SK-N-MC (cell line): ENCODE results near the gene SPATA20.
A peak's percentile ranks its signal among the peaks of the same experiment; 100 is the strongest.

Experiments used
- DNase-seq: peaks from one replicate; pipeline ENCODE4 v3.0.0-alpha.2; 2011; ENCODE audit warnings: low read depth, low spot score
- H3K27ac ChIP-seq: fragments of 200-600 bp; sonication (generic); 2 replicates; pipeline ENCODE4 v1.5.1; 2016; ENCODE audit warnings: mixed run types
- H3K36me3 ChIP-seq: fragments of 200-600 bp; sonication (generic); 2 replicates; pipeline ENCODE4 v1.6.1; 2017; ENCODE audit warnings: antibody characterized with exemption, low read length, mixed read lengths; ENCODE audit not compliant: insufficient read depth
- H3K4me3 ChIP-seq: fragments of 200-600 bp; sonication (generic); 2 replicates; pipeline ENCODE4 v1.5.1; 2016
- H3K9ac ChIP-seq: fragments of 200-600 bp; sonication (generic); 2 replicates; pipeline ENCODE4 v1.8.0; 2017; ENCODE audit warnings: mixed run types, mixed read lengths; ENCODE audit not compliant: insufficient read length
- H3K9me3 ChIP-seq: fragments of 200-600 bp; sonication (generic); 2 replicates; pipeline ENCODE4 v1.6.1; 2017; ENCODE audit warnings: low read depth, mild to moderate bottlenecking, antibody characterized with exemption, low read length, moderate library complexity, mixed read lengths
- EZH2 ChIP-seq: fragments of 200-600 bp; sonication (generic); IDR thresholded peaks from one replicate; pipeline ENCODE4 v1.6.1; 2017; ENCODE audit warnings: antibody characterized with exemption
- FOXP2 ChIP-seq: optimal IDR thresholded peaks from 2 replicates; pipeline ENCODE3; 2011; ENCODE audit warnings: mild to moderate bottlenecking, moderate library complexity; ENCODE audit not compliant: insufficient read depth; ENCODE audit errors: extremely low read length, control extremely low read depth
- POLR2AphosphoS5 ChIP-seq: IDR thresholded peaks from 2 replicates; pipeline ENCODE4 v1.6.1; 2012; ENCODE audit warnings: mild to moderate bottlenecking, low read depth, low read length, borderline replicate concordance

The SPATA20 gene

GRCh38 chr17:50562242-50563091, 15.5 kb downstream of the SPATA20 start:
- DNase-seq, result no peak
- Histone ChIP-seq H3K36me3 (no peaks in the 10 kb centered on the region), H3K9ac (peak overlapping the region; percentile 28), H3K9me3 (no peaks in the 10 kb centered on the region), H3K4me3 (peak overlapping the region; percentile 90), H3K27ac (0 out of 2 replicates have a peak overlapping the region, but pooled peaks have one; percentile 5)
- TF ChIP-seq FOXP2 (no peak), POLR2AphosphoS5 (no peak), EZH2 (no peak)

- H3K36me3 ChIP-seq, result no peaks in the 10 kb centered on the region
- peak overlapping the region; percentile 90 for H3K4me3 ChIP-seq
- no peak for TF ChIP-seq EZH2
- no peak for TF ChIP-seq POLR2AphosphoS5
- no peak for TF ChIP-seq FOXP2
Measured at GRCh38 chr17:50563092-50563511, 16.1 kb downstream of the SPATA20 start.

DNA sequence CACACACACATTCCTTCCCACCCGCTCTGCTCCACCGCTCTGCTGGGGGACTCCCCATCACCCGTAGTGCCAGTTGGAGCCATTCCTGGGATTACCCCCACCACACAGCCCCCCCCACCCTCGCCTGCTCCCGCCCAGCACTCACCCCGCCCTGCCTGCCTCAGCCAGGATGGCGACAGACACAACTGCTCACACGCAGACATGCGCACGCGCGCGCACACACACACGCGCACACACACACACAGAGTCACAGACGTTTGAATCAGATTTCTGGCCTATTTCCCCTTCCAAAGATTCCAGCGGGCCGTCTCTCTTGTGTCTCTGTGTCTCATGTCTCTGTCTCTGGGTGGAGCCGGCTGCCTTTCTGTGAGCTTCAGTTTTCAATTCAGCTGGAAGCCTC, 17.9 kb downstream of the SPATA20 start:
- Histone ChIP-seq H3K9me3 (no peaks in the 10 kb centered on the region), H3K27ac (peak overlapping the region; percentile 96), H3K4me3 (peak overlapping the region; percentile 90), H3K36me3 (no peaks in the 10 kb centered on the region), H3K9ac (peak overlapping the region; percentile 84)
- no peak for DNase-seq
- TF ChIP-seq POLR2AphosphoS5 (peak; percentile 51; the same call in 1 of the 2 replicates), FOXP2 (no peak)

More at GRCh38 chr17:50563092-50563511, 16.1 kb downstream of the SPATA20 start:
- no peak for DNase-seq
- peak overlapping the region; percentile 96 for H3K27ac ChIP-seq
- H3K9me3 ChIP-seq, result no peaks in the 10 kb centered on the region
- H3K9ac ChIP-seq, result no peak overlapping the region

GRCh38 chr17:50565402-50566350, 18.7 kb downstream of the SPATA20 start:
- DNase-seq, result no peak
- TF ChIP-seq FOXP2 (no peak), POLR2AphosphoS5 (no peak), EZH2 (no peak)
- H3K27ac ChIP-seq, result peak overlapping the region; percentile 96

DNA sequence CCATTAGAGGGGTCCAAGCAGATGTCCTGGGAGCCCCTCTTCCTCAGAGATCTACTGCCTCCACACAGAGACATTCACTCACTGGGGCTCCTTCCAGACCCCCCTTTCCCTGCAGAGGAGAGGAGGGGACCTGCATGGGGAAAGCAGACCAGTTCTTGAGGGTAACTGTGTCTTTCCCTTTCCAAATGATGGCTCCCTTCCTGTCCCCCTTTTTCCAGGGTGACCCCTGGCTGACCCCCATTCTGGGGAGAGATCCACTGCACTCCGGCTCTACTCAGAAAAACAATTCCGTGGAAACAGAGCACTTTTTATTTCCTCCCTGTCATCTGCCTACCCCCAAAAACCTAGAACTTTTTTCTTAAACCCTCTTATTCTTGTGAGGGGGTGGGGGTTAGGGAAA, 19.9 kb downstream of the SPATA20 start:
- H3K9ac ChIP-seq, result no peak overlapping the region
- TF ChIP-seq POLR2AphosphoS5, result no peak
- no peak for TF ChIP-seq EZH2
- no peak for TF ChIP-seq FOXP2
- H3K4me3 ChIP-seq, result no peak overlapping the region
- no peaks in the 10 kb centered on the region for H3K36me3 ChIP-seq
- H3K27ac ChIP-seq, result no peak overlapping the region
- no peaks in the 10 kb centered on the region for H3K9me3 ChIP-seq
- DNase-seq, result no peak

More at GRCh38 chr17:50565402-50566350, 18.7 kb downstream of the SPATA20 start:
- Histone ChIP-seq H3K4me3 (peak overlapping the region; percentile 90), H3K9me3 (no peaks in the 10 kb centered on the region), H3K9ac (peak overlapping the region; percentile 84), H3K36me3 (no peaks in the 10 kb centered on the region)

DNA sequence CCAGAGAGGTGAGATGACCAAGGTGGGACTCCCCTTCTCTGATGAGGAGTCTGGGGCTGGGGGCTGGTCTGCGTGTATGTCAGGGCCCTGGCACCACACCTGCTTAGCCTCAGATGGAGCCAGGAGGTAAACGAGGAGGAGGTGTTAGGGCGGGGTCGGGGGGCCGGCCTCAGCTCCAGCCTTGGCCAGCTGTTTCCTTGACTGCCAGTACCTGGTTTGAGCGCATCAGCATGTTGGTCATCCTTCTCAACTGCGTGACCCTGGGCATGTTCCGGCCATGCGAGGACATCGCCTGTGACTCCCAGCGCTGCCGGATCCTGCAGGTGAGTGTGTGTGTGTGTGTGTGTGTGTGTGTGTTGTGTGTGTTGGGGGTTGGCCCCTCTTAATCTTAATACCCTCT, 21.7 kb downstream of the SPATA20 start:
- no peak for TF ChIP-seq POLR2AphosphoS5
- TF ChIP-seq FOXP2, result no peak
- TF ChIP-seq EZH2, result no peak
- Histone ChIP-seq H3K9me3 (no peaks in the 10 kb centered on the region), H3K27ac (no peak overlapping the region), H3K9ac (no peak overlapping the region), H3K4me3 (no peak overlapping the region), H3K36me3 (peaks cover 10% of the 10 kb centered on the region; the same call in 1 of the 2 replicates)
- DNase-seq, result no peak

- no peak overlapping the region for H3K4me3 ChIP-seq
- H3K27ac ChIP-seq, result no peak overlapping the region
- DNase-seq, result no peak
- H3K36me3 ChIP-seq, result peaks cover 14% of the 10 kb centered on the region; the same call in 1 of the 2 replicates
- no peaks in the 10 kb centered on the region for H3K9me3 ChIP-seq
- H3K9ac ChIP-seq, result no peak overlapping the region
- TF ChIP-seq FOXP2 (no peak), POLR2AphosphoS5 (no peak), EZH2 (no peak)
Measured at GRCh38 chr17:50569592-50569991, 22.6 kb downstream of the SPATA20 start.

GRCh38 chr17:50570032-50570431, 23.1 kb downstream of the SPATA20 start:
- TF ChIP-seq FOXP2 (no peak), POLR2AphosphoS5 (no peak), EZH2 (no peak)
- no peak overlapping the region for H3K9ac ChIP-seq
- no peak for DNase-seq
- H3K36me3 ChIP-seq, result peaks cover 17% of the 10 kb centered on the region; the same call in 1 of the 2 replicates
- no peak overlapping the region for H3K27ac ChIP-seq
- no peak overlapping the region for H3K4me3 ChIP-seq
- no peaks in the 10 kb centered on the region for H3K9me3 ChIP-seq
